ENCODE measurements around the gene FPGS. TPM values are rescaled to one million over a fixed set of nuclear protein-coding genes. Genes with fewer than 3 reads are reported as not detected.

FPGS gene
- total and polyA plus RNA-seq, 2 of the 4 experiments (the other 2 are of a cell fraction): 43.9 to 75.7 TPM

DNA sequence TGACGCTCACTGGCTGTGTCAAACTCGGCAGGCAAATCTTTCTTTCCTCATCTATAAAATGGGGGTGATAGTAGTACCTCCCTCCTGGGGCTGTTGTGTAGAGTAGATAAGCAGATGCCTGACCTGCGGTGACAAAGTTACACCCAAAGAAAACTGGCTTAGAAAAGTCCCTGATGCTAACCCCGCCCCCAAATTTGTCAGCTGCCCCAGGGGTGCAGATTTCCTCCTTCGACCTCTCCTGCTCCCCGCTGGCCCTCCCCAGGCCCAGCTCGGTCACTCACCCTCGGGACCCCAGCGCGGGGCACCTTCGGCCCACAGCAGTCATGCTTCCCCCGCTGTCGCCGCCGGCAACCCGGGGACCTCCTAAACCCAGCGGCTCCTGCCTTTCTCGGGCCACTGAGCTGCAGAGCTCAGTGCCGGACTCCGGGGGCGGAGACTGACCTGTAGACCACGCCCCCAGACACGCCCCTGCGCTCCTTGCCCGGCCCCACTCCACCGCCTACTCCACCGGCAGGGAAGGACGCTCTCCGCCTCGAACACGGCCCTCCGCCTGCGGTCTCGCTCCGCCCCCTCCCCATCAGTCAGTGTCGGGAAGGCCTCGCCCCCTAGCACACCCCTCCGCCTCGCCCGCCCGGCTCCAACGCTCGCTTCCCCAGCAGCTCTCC lies 31.6 kb upstream of the FPGS start:
- H3K79me1 ChIP-seq (ENCODE audit: low read depth in 1 of 2, low read length in 2 of 2): no peaks in the 10 kb centered on the region
- peak overlapping the region; percentile 94 for H2AFZ ChIP-seq (replicated peaks; ENCODE audit: low read length, poor library complexity)
- H2AK9ac ChIP-seq (replicated peaks; ENCODE audit: low read depth, low read length, poor library complexity): peak overlapping the region; percentile 62
- peak overlapping the region; percentile 31 for H3K4me3 ChIP-seq (ENCODE audit: insufficient read depth, low read depth, low read length)
- no peak overlapping the region for H3K27ac ChIP-seq (ENCODE audit: insufficient read depth, low read length)
- DNase-seq (peak; percentile 95), ATAC-seq (ENCODE audit: low read depth) (peak; percentile 99)
- H3K18ac ChIP-seq (ENCODE audit: low read depth, low read length): no peak overlapping the region
- peaks cover 3% of the 10 kb centered on the region for H3K27me3 ChIP-seq (ENCODE audit: control insufficient read depth, insufficient read depth, low read length)
- POLR2A ChIA-PET (ENCODE audit: unreplicated experiment): interaction anchor here (0.8 kb wide), 1 partner anchor 22 kb away, joined by 3 read pairs; no protein-coding TSS in a partner anchor
- peaks cover 2% of the 10 kb centered on the region; the same call in 1 of the 2 replicates for H3K4me1 ChIP-seq (ENCODE audit: control insufficient read depth, insufficient read depth, low read length)
- no TSS peak for BruUV-seq (replicated peaks)
- no peak overlapping the region for H3K4ac ChIP-seq (ENCODE audit: low read depth, low read length)
- H2BK20ac ChIP-seq (ENCODE audit: low read depth, low read length): no peak overlapping the region
- H2AK5ac ChIP-seq (ENCODE audit: low read depth, low read length): no peak overlapping the region
- intact Hi-C loops (cut with micrococcal nuclease): no loop called here
- no peak overlapping the region for H2BK5ac ChIP-seq (ENCODE audit: low read depth, low read length, poor library complexity, severe bottlenecking)
- H3K23ac ChIP-seq (ENCODE audit: low read depth, low read length): no peak overlapping the region
- H3K14ac ChIP-seq (replicated peaks; ENCODE audit: low read depth, low read length): no peak overlapping the region
- no peak overlapping the region for H4K8ac ChIP-seq (ENCODE audit: low read depth in 2 of 2, low read length in 2 of 2)
- H3K9me1 ChIP-seq (ENCODE audit: insufficient read depth, low read length): no peaks in the 10 kb centered on the region; the same call in 1 of the 2 replicates
- no peak overlapping the region for H2BK120ac ChIP-seq (ENCODE audit: low read depth, low read length)
- no peaks in the 10 kb centered on the region for H4K20me1 ChIP-seq (ENCODE audit: insufficient read depth, low read length)
- in situ Hi-C loops (cut with MboI; ENCODE audit: low sequenced_read_pairs): no loop called here
- no peak overlapping the region for H3K9ac ChIP-seq (ENCODE audit: low read depth, low read length)
- no peaks in the 10 kb centered on the region for H3K9me3 ChIP-seq (ENCODE audit: control insufficient read depth, insufficient read depth, low read length)
- dilution Hi-C loops (cut with HindIII; ENCODE audit: low sequenced_read_pairs, unreplicated experiment): no loop called here
- no peak overlapping the region for H2BK15ac ChIP-seq (ENCODE audit: low read depth, low read length)
- CTCF ChIA-PET: no interaction called here
- no peaks in the 10 kb centered on the region for H3K36me3 ChIP-seq (ENCODE audit: control insufficient read depth, insufficient read depth, low read length)
- TF ChIP-seq MAZ (IDR thresholded peaks at IDR 0.05; ENCODE audit: borderline replicate concordance, low read depth, low read length): peak; percentile 94; the same call in 1 of the 2 replicates
- no peak for TF ChIP-seq USF2 (IDR thresholded peaks at IDR 0.05; ENCODE audit: low read depth, low read length)
- 1% methylated on average over 35 of the region's 43 CpGs; no CpG with 5 or more reads in 1 of the 2 experiments for WGBS, 2 experiments (ENCODE audit: extremely low coverage in 2 of 2, insufficient read length in 1 of 2)
- no peak overlapping the region for H4K5ac ChIP-seq (ENCODE audit: low read depth, low read length)
- H3K56ac ChIP-seq (ENCODE audit: extremely low read depth, insufficient read depth, low read length): no peak overlapping the region
- no peak overlapping the region for H4K91ac ChIP-seq (ENCODE audit: insufficient read depth, low read depth, low read length)
- H3K4me2 ChIP-seq (ENCODE audit: low read depth, low read length): peak overlapping the region; percentile 71
